ENCODE data around the gene TMC5. TPM values are rescaled to one million over a fixed set of nuclear protein-coding genes. Genes with fewer than 3 reads are reported as not detected.

TMC5 gene
- total RNA-seq, 4 donors from 2014 or later, result 3.0 TPM; not detected in 3

DNA sequence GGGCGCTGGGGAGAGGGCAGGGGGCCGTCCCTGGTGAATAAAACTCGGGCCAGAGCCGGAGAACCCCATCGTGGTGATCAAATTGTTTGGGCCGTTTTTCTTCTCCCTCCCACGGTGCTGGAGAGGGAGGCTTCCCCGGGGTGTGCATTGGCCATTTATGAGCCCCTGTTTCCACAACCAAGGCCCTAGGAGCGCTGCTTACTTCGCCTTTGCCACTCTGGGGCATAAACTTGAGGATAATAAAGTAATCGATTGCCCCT is 106.6 kb downstream of the TMC5 start:
- ATAC-seq, result no peak
- H3K27me3 ChIP-seq, result no peaks in the 10 kb centered on the region
- H3K27ac ChIP-seq, result peak overlapping the region in 3 of 4 donors; percentile 66 to 87 (median 82)
- TF ChIP-seq POLR2AphosphoS5 (IDR thresholded peaks at IDR 0.05) (no peak), EP300 (IDR thresholded peaks at IDR 0.05) (no peak), POLR2A (IDR thresholded peaks at IDR 0.05) (no peak)
- TF ChIP-seq, protein P1, sequence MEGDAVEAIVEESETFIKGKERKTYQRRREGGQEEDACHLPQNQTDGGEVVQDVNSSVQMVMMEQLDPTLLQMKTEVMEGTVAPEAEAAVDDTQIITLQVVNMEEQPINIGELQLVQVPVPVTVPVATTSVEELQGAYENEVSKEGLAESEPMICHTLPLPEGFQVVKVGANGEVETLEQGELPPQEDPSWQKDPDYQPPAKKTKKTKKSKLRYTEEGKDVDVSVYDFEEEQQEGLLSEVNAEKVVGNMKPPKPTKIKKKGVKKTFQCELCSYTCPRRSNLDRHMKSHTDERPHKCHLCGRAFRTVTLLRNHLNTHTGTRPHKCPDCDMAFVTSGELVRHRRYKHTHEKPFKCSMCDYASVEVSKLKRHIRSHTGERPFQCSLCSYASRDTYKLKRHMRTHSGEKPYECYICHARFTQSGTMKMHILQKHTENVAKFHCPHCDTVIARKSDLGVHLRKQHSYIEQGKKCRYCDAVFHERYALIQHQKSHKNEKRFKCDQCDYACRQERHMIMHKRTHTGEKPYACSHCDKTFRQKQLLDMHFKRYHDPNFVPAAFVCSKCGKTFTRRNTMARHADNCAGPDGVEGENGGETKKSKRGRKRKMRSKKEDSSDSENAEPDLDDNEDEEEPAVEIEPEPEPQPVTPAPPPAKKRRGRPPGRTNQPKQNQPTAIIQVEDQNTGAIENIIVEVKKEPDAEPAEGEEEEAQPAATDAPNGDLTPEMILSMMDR (IDR thresholded peaks at IDR 0.05), result no peak
- no peaks in the 10 kb centered on the region for H3K9me3 ChIP-seq
- peaks cover 0 to 17% of the 10 kb centered on the region in 2 donors for H3K36me3 ChIP-seq
- H3K4me1 ChIP-seq, result peaks cover 10 to 56% (median 25%) of the 10 kb centered on the region in 3 donors
- WGBS, 2 donors (ENCODE audit: low coverage in 1 of 2), result 0% methylated on average over 4 of the region's 11 CpGs; no CpG with 5 or more reads in 1 of the 2 donors
- H3K4me3 ChIP-seq, result peak overlapping the region; percentile 89 to 94

DNA sequence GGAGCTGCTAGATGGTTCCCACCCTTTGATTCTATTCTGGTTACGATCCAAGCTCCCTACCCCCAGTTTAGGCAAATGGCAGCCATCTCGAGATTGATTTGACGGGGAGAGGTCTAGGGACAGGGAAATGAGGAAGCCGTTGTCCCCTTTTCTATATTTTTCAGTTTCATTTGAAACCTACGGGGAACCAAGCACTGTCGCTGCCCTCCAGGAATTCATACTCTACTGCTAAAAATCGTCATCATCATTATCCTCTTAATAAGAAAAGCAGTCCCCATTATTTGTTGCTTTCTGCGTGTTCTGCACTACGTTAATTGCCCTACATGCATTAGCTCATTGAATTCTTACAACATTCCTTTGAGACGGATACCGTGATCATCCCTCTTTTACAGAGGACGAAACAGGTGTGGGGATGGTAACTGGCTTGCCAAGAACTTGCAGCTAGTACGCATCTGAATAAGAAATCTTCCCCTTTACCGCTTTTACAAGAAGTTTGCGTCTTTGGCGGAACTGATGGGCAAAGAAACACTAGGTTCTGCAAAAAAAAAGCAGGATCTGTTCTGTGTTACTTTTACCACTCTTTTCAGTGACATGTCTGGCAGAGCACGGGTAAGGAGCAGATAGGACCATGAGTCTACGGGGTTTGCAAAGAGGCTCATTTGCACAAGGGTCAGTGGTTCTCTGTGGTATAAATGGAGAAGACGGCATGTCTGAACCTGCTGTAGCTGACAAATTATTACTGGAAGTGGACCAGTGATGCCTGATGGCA is 107.1 kb downstream of the TMC5 start:
- Histone ChIP-seq H3K9me3 (no peaks in the 10 kb centered on the region), H3K36me3 (peaks cover 0 to 20% of the 10 kb centered on the region in 2 donors), H3K27me3 (no peaks in the 10 kb centered on the region), H3K4me3 (peak overlapping the region; percentile 89 to 94), H3K27ac (peak overlapping the region in 3 of 4 donors; percentile 66 to 87 (median 82)), H3K4me1 (peaks cover 10 to 51% (median 22%) of the 10 kb centered on the region in 3 donors)
- no peak for ATAC-seq
- WGBS, 2 donors (ENCODE audit: low coverage in 1 of 2), result 5 to 21% methylated on average over 15 to 19 of the region's 19 CpGs
- TF ChIP-seq, protein P1 (IDR thresholded peaks at IDR 0.05), result no peak

- no peaks in the 10 kb centered on the region for H3K9me3 ChIP-seq
- peaks cover 0 to 26% of the 10 kb centered on the region in 2 donors for H3K36me3 ChIP-seq
- peaks cover 6 to 45% (median 17%) of the 10 kb centered on the region in 3 donors for H3K4me1 ChIP-seq
- no peak overlapping the region for H3K27ac ChIP-seq
- TF ChIP-seq, protein P1 (IDR thresholded peaks at IDR 0.05), result no peak
- TF ChIP-seq POLR2A (IDR thresholded peaks at IDR 0.05) (no peak), EP300 (IDR thresholded peaks at IDR 0.05) (no peak), POLR2AphosphoS5 (IDR thresholded peaks at IDR 0.05) (no peak)
- WGBS, 2 donors (ENCODE audit: low coverage in 1 of 2), result 66 to 83% methylated on average over 2 of the region's 2 CpGs
- no peaks in the 10 kb centered on the region for H3K27me3 ChIP-seq
- H3K4me3 ChIP-seq, result peak overlapping the region in 1 of 2 donors; percentile 89
- no peak for ATAC-seq
These were observed 107.7 kb downstream of the TMC5 start for GRCh38 chr16:19525385-19525723.

GRCh38 chr16:19527161-19527560 is 109.5 kb downstream of the TMC5 start:
- TF ChIP-seq, protein P1 (IDR thresholded peaks at IDR 0.05), result no peak
- Histone ChIP-seq H3K27me3 (no peaks in the 10 kb centered on the region), H3K4me3 (no peak overlapping the region), H3K27ac (no peak overlapping the region), H3K4me1 (peaks cover 0 to 35% (median 12%) of the 10 kb centered on the region in 3 donors), H3K9me3 (no peaks in the 10 kb centered on the region), H3K36me3 (peaks cover 0 to 31% of the 10 kb centered on the region in 2 donors)
- ATAC-seq, result no peak
- WGBS, 2 donors (ENCODE audit: low coverage in 1 of 2), result 100% methylated on average over 1 of the region's 1 CpG; no CpG with 5 or more reads in 1 of the 2 donors

- no peaks in the 10 kb centered on the region for H3K27me3 ChIP-seq
- WGBS, 2 donors (ENCODE audit: low coverage in 1 of 2), result 100% methylated on average over 3 of the region's 3 CpGs; no CpG with 5 or more reads in 1 of the 2 donors
- peaks cover 0 to 45% of the 10 kb centered on the region in 2 donors for H3K36me3 ChIP-seq
- no peaks in the 10 kb centered on the region for H3K9me3 ChIP-seq
- H3K27ac ChIP-seq, result no peak overlapping the region
- peaks cover 0 to 21% (median 8%) of the 10 kb centered on the region in 3 donors for H3K4me1 ChIP-seq
- TF ChIP-seq POLR2AphosphoS5 (IDR thresholded peaks at IDR 0.05), result no peak
- no peak for TF ChIP-seq POLR2A (IDR thresholded peaks at IDR 0.05)
- TF ChIP-seq EP300 (IDR thresholded peaks at IDR 0.05), result no peak
- TF ChIP-seq, protein P1 (IDR thresholded peaks at IDR 0.05), result no peak
- no peak for ATAC-seq
- H3K4me3 ChIP-seq, result no peak overlapping the region
These were observed 111.0 kb downstream of the TMC5 start for GRCh38 chr16:19528666-19529065.

Data from gastroesophageal sphincter (tissue), 4 donors.